ENCODE measurements around the gene USP47.

USP47 gene

DNA sequence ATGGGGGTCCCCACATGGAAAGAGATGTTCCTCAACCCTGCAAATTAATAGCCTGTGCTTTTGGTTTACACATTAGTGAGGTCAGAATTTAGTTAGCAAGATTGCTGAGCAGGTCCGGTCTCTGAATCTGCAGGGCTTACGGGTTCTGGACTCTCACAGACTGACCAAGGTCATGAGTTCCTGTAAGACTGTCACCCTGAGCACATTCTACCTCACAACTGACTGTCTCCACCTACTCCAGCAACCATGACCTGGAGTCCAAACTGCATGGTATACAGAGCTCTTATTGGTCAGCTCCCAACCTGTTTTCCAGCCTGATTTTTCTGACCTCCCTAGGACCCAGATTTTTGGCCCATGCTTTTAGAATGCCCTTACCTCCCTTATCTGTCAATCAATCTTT is 138.4 kb downstream of the USP47 start:
- no peaks in the 10 kb centered on the region for H3K27me3 ChIP-seq (ENCODE audit: control insufficient read depth in 1 of 2, insufficient read depth in 2 of 2, low read length in 2 of 2)
- H3K4me3 ChIP-seq (ENCODE audit: low read depth in 1 of 2, low read length in 2 of 2) = no peak overlapping the region
- H3K36me3 ChIP-seq (ENCODE audit: insufficient read depth, low read length) = no peaks in the 10 kb centered on the region
- no peaks in the 10 kb centered on the region for H3K9me3 ChIP-seq (ENCODE audit: low read length)
- H3K27ac ChIP-seq (ENCODE audit: low read depth, low read length) = no peak overlapping the region
- H3K4me1 ChIP-seq (ENCODE audit: insufficient read depth, low read length) = peaks cover 37% of the 10 kb centered on the region
- no peak overlapping the region for H3K9ac ChIP-seq (ENCODE audit: low read length)

GRCh38 chr11:11980841-11981308 is 139.1 kb downstream of the USP47 start:
- Histone ChIP-seq H3K36me3 (ENCODE audit: insufficient read depth, low read length) (no peaks in the 10 kb centered on the region), H3K4me3 (ENCODE audit: low read depth in 1 of 2, low read length in 2 of 2) (no peak overlapping the region), H3K9me3 (ENCODE audit: low read length) (no peaks in the 10 kb centered on the region), H3K9ac (ENCODE audit: low read length) (no peak overlapping the region), H3K27ac (ENCODE audit: low read depth, low read length) (no peak overlapping the region), H3K4me1 (ENCODE audit: insufficient read depth, low read length) (peaks cover 30% of the 10 kb centered on the region), H3K27me3 (ENCODE audit: control insufficient read depth in 1 of 2, insufficient read depth in 2 of 2, low read length in 2 of 2) (no peaks in the 10 kb centered on the region)

DNA sequence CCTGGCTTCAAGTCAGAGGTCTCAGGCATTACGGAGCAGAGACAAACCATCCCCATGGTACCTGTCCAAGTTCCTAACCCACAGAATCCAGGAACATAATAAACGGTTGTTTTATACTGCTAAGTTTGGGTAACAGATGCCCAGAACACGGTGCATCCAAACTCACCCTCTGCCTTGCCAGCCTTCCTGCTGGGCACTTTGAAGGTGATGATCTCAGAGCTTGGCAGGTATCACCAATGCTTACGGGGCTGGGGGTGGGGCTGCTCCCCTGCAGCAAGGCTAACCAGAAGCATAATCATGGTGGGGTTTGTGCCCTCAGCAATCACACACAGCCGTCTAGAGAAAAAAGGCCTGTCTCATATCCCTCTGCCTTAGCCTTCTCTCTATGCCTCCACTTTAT is 139.6 kb downstream of the USP47 start:
- Histone ChIP-seq H3K27me3 (ENCODE audit: control insufficient read depth in 1 of 2, insufficient read depth in 2 of 2, low read length in 2 of 2) (no peaks in the 10 kb centered on the region), H3K9me3 (ENCODE audit: low read length) (no peaks in the 10 kb centered on the region), H3K4me3 (ENCODE audit: low read depth in 1 of 2, low read length in 2 of 2) (no peak overlapping the region), H3K9ac (ENCODE audit: low read length) (no peak overlapping the region), H3K27ac (ENCODE audit: low read depth, low read length) (no peak overlapping the region), H3K4me1 (ENCODE audit: insufficient read depth, low read length) (peaks cover 25% of the 10 kb centered on the region), H3K36me3 (ENCODE audit: insufficient read depth, low read length) (no peaks in the 10 kb centered on the region)

DNA sequence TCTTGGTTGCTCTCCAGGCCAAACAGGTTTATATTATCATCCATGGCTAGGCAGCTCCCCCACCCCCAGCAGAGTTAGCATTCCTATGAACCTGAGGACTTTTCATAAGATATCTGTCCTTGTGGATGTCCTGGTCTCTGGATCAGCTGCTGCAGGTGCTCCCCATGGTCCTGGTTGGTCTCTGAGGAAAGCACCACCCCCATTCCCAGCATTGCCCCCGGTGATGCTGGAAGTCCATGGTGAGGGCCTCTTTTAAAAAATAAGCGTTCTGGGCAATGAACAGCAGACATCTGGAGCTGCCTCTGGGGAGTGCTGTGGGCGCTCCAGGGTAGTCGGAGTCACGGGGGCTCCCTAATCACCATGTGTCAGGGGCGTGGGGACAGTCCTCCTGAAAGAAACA is 140.1 kb downstream of the USP47 start:
- H3K9ac ChIP-seq (ENCODE audit: low read length) = no peak overlapping the region
- H3K4me3 ChIP-seq (ENCODE audit: low read depth in 1 of 2, low read length in 2 of 2) = no peak overlapping the region
- peaks cover 21% of the 10 kb centered on the region for H3K4me1 ChIP-seq (ENCODE audit: insufficient read depth, low read length)
- no peaks in the 10 kb centered on the region for H3K9me3 ChIP-seq (ENCODE audit: low read length)
- no peaks in the 10 kb centered on the region for H3K36me3 ChIP-seq (ENCODE audit: insufficient read depth, low read length)
- no peaks in the 10 kb centered on the region for H3K27me3 ChIP-seq (ENCODE audit: control insufficient read depth in 1 of 2, insufficient read depth in 2 of 2, low read length in 2 of 2)
- H3K27ac ChIP-seq (ENCODE audit: low read depth, low read length) = no peak overlapping the region

DNA sequence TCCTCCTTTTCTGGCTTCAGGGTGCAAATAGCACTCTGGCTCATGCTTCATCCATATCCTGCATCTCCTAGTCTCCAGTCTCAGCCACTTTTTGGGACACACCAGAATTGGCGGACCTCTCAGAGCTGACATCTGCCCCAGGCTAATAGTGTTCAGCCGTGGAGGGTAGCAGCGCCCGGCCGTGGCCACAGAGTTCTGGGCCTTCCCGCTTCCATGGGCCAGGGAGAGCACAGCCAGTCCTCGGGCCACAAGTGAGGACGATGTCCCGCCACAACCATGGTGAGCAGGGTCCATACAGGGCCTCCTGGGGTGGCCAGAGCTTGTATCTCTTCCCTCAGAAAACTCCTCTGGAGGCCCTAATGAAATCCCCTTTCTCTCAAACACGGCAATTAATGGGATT is 140.7 kb downstream of the USP47 start:
- Histone ChIP-seq H3K9me3 (ENCODE audit: low read length) (no peaks in the 10 kb centered on the region), H3K27ac (ENCODE audit: low read depth, low read length) (no peak overlapping the region), H3K4me1 (ENCODE audit: insufficient read depth, low read length) (peaks cover 14% of the 10 kb centered on the region), H3K9ac (ENCODE audit: low read length) (no peak overlapping the region), H3K4me3 (ENCODE audit: low read depth in 1 of 2, low read length in 2 of 2) (no peak overlapping the region), H3K27me3 (ENCODE audit: control insufficient read depth in 1 of 2, insufficient read depth in 2 of 2, low read length in 2 of 2) (no peaks in the 10 kb centered on the region), H3K36me3 (ENCODE audit: insufficient read depth, low read length) (no peaks in the 10 kb centered on the region)

GRCh38 chr11:11982975-11983374 is 141.2 kb downstream of the USP47 start:
- peaks cover 13% of the 10 kb centered on the region for H3K4me1 ChIP-seq (ENCODE audit: insufficient read depth, low read length)
- H3K27ac ChIP-seq (ENCODE audit: low read depth, low read length) = no peak overlapping the region

GRCh38 chr11:11983427-11983826 is 141.7 kb downstream of the USP47 start:
- Histone ChIP-seq H3K27ac (ENCODE audit: low read depth, low read length) (no peak overlapping the region), H3K4me1 (ENCODE audit: insufficient read depth, low read length) (peaks cover 12% of the 10 kb centered on the region), H3K9ac (ENCODE audit: low read length) (no peak overlapping the region), H3K36me3 (ENCODE audit: insufficient read depth, low read length) (no peaks in the 10 kb centered on the region), H3K4me3 (ENCODE audit: low read depth in 1 of 2, low read length in 2 of 2) (no peak overlapping the region), H3K9me3 (ENCODE audit: low read length) (no peaks in the 10 kb centered on the region), H3K27me3 (ENCODE audit: control insufficient read depth in 1 of 2, insufficient read depth in 2 of 2, low read length in 2 of 2) (no peaks in the 10 kb centered on the region)

More at GRCh38 chr11:11982975-11983374, 141.2 kb downstream of the USP47 start:
- H3K27me3 ChIP-seq (ENCODE audit: control insufficient read depth in 1 of 2, insufficient read depth in 2 of 2, low read length in 2 of 2) = no peaks in the 10 kb centered on the region
- no peak overlapping the region for H3K4me3 ChIP-seq (ENCODE audit: low read depth in 1 of 2, low read length in 2 of 2)
- H3K9ac ChIP-seq (ENCODE audit: low read length) = no peak overlapping the region
- no peaks in the 10 kb centered on the region for H3K36me3 ChIP-seq (ENCODE audit: insufficient read depth, low read length)
- no peaks in the 10 kb centered on the region for H3K9me3 ChIP-seq (ENCODE audit: low read length)

GRCh38 chr11:11984563-11984962 is 142.8 kb downstream of the USP47 start:
- Histone ChIP-seq H3K9ac (ENCODE audit: low read length) (no peak overlapping the region), H3K27me3 (ENCODE audit: control insufficient read depth in 1 of 2, insufficient read depth in 2 of 2, low read length in 2 of 2) (no peaks in the 10 kb centered on the region), H3K4me3 (ENCODE audit: low read depth in 1 of 2, low read length in 2 of 2) (no peak overlapping the region), H3K9me3 (ENCODE audit: low read length) (no peaks in the 10 kb centered on the region), H3K4me1 (ENCODE audit: insufficient read depth, low read length) (peaks cover 7% of the 10 kb centered on the region), H3K27ac (ENCODE audit: low read depth, low read length) (no peak overlapping the region), H3K36me3 (ENCODE audit: insufficient read depth, low read length) (no peaks in the 10 kb centered on the region)

GRCh38 chr11:11985016-11985715 is 143.4 kb downstream of the USP47 start:
- Histone ChIP-seq H3K4me3 (ENCODE audit: low read depth in 1 of 2, low read length in 2 of 2) (no peak overlapping the region), H3K9ac (ENCODE audit: low read length) (no peak overlapping the region), H3K36me3 (ENCODE audit: insufficient read depth, low read length) (no peaks in the 10 kb centered on the region), H3K4me1 (ENCODE audit: insufficient read depth, low read length) (peaks cover 11% of the 10 kb centered on the region), H3K27ac (ENCODE audit: low read depth, low read length) (no peak overlapping the region), H3K27me3 (ENCODE audit: control insufficient read depth in 1 of 2, insufficient read depth in 2 of 2, low read length in 2 of 2) (no peaks in the 10 kb centered on the region), H3K9me3 (ENCODE audit: low read length) (no peaks in the 10 kb centered on the region)

- Histone ChIP-seq H3K27ac (ENCODE audit: low read depth, low read length) (no peak overlapping the region), H3K27me3 (ENCODE audit: control insufficient read depth in 1 of 2, insufficient read depth in 2 of 2, low read length in 2 of 2) (no peaks in the 10 kb centered on the region), H3K4me3 (ENCODE audit: low read depth in 1 of 2, low read length in 2 of 2) (no peak overlapping the region), H3K36me3 (ENCODE audit: insufficient read depth, low read length) (no peaks in the 10 kb centered on the region), H3K4me1 (ENCODE audit: insufficient read depth, low read length) (peaks cover 11% of the 10 kb centered on the region), H3K9me3 (ENCODE audit: low read length) (no peaks in the 10 kb centered on the region), H3K9ac (ENCODE audit: low read length) (no peak overlapping the region)
These were observed 144.5 kb downstream of the USP47 start for GRCh38 chr11:11985954-11986949.

GRCh38 chr11:11987503-11988022 is 145.8 kb downstream of the USP47 start:
- Histone ChIP-seq H3K36me3 (ENCODE audit: insufficient read depth, low read length) (no peaks in the 10 kb centered on the region), H3K9me3 (ENCODE audit: low read length) (no peaks in the 10 kb centered on the region), H3K4me3 (ENCODE audit: low read depth in 1 of 2, low read length in 2 of 2) (no peak overlapping the region), H3K27me3 (ENCODE audit: control insufficient read depth in 1 of 2, insufficient read depth in 2 of 2, low read length in 2 of 2) (no peaks in the 10 kb centered on the region), H3K9ac (ENCODE audit: low read length) (no peak overlapping the region), H3K4me1 (ENCODE audit: insufficient read depth, low read length) (peaks cover 11% of the 10 kb centered on the region), H3K27ac (ENCODE audit: low read depth, low read length) (no peak overlapping the region)
